ENCODE results near the gene SRR. TPM values are rescaled to one million over a fixed set of nuclear protein-coding genes. Genes with fewer than 3 reads are reported as not detected.
"Not testable (repeated sequence)": the region's sequence is repeated elsewhere in the genome, so short reads cannot be mapped to it uniquely, and the experiment has no call there.

Gene SRR, protein sequence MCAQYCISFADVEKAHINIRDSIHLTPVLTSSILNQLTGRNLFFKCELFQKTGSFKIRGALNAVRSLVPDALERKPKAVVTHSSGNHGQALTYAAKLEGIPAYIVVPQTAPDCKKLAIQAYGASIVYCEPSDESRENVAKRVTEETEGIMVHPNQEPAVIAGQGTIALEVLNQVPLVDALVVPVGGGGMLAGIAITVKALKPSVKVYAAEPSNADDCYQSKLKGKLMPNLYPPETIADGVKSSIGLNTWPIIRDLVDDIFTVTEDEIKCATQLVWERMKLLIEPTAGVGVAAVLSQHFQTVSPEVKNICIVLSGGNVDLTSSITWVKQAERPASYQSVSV
- total RNA-seq (1 to 10 TPM; 5.1 to 9.9 (median 5.3) TPM), polyA plus RNA-seq (1 to 10 TPM; 2.0 to 3.8 TPM)

GRCh38 chr17:2303204-2304188, at the start of gene SRR, which contains the start of gene SMG6:
SRR (plus strand) TSS chr17:2303950; CDS start chr17:2315561, 11,611 bp downstream.
SMG6 (minus strand) TSS chr17:2303785; CDS start chr17:2303720, 65 bp downstream.
- no peaks in the 10 kb centered on the region for H3K9me3 ChIP-seq
- 0 to 1% methylated on average over 63 to 108 of the region's 108 CpGs for WGBS, 2 donors
- no peaks in the 10 kb centered on the region for H3K36me3 ChIP-seq
- TF ChIP-seq CTCF (IDR thresholded peaks at IDR 0.05), result no peak
- H3K27ac ChIP-seq, result peak within 1 kb of the TSS; percentile 65 to 89 (median 84)
- no peaks in the 10 kb centered on the region for H3K27me3 ChIP-seq
- peak; percentile 93 to 97 (median 95) for ATAC-seq
- intact Hi-C loops (cut with DNase I), result no loop called here
- H3K4me1 ChIP-seq, result peaks cover 0 to 10% (median 8%) of the 10 kb centered on the region in 3 donors
- H3K4me3 ChIP-seq, result peak within 1 kb of the TSS; percentile 71 to 99 (median 88)
- no peak for FAIRE-seq
- DNase-seq, result peak; percentile 90 to 97 (median 94)

- ATAC-seq; H3K9me3 ChIP-seq; DNase-seq; H3K4me3 ChIP-seq; H3K4me1 ChIP-seq; H3K27ac ChIP-seq; intact Hi-C loops (cut with DNase I); H3K27me3 ChIP-seq; H3K36me3 ChIP-seq; FAIRE-seq: not testable (repeated sequence)
- 96 to 97% methylated on average over 8 of the region's 8 CpGs for WGBS, 2 donors
Measured at GRCh38 chr17:2258830-2259229, 44.9 kb upstream of the SRR start.

DNA sequence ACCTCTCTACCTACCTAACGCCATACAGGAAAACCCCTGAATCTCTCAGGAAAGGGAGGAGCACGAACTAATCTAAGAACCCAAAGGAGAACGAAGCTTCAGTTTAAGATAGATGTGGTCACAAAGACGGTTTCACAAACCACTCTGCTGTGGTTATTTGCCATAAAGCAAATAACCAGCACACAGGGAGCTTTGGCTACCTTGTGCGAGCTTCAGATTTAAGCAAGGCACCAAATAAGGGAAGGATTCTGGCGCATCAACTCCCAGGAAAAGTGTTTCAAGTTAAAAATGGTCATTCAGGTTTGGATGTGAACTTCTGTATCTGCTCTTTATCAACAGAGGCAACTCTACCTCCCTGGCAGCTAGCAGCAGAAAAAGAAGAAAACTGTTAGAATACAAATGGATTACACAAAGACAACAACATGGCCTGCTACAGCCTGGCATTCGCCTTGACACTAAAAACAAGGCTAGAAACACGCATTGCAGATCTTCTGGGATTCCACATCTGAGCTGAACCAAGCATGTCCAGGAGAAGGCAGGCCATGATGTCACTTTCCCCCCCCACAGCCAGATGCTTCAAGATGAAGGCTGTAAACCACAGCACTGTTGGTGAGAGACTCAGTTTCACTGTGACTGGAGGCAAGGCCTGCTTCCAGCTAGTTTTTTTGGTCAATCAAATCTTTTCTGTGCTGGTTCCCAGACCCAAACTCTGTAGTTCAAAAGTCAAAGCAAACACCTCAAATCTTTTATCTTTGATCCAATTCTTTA, 43.8 kb upstream of the SRR start:
- TF ChIP-seq CTCF (IDR thresholded peaks at IDR 0.05), result no peak
- intact Hi-C loops (cut with DNase I), result no loop called here
- FAIRE-seq (no peak), ATAC-seq (no peak), DNase-seq (no peak)
- H3K27ac ChIP-seq, result no peak overlapping the region
- peaks cover 0 to 4% (median 4%) of the 10 kb centered on the region in 3 donors for H3K36me3 ChIP-seq
- 85 to 86% methylated on average over 8 of the region's 8 CpGs for WGBS, 2 donors
- H3K27me3 ChIP-seq, result no peaks in the 10 kb centered on the region
- no peak overlapping the region for H3K4me3 ChIP-seq
- no peaks in the 10 kb centered on the region for H3K9me3 ChIP-seq
- H3K4me1 ChIP-seq, result no peaks in the 10 kb centered on the region

GRCh38 chr17:2262135-2262587, 41.6 kb upstream of the SRR start:
- no peak overlapping the region for H3K27ac ChIP-seq
- no peak for TF ChIP-seq CTCF (IDR thresholded peaks at IDR 0.05)
- no peaks in the 10 kb centered on the region for H3K27me3 ChIP-seq
- no peak overlapping the region for H3K4me3 ChIP-seq
- H3K9me3 ChIP-seq, result no peaks in the 10 kb centered on the region
- H3K4me1 ChIP-seq, result no peaks in the 10 kb centered on the region
- FAIRE-seq, result no peak
- no peak for DNase-seq
- peak in 3 of 4 donors; percentile 15 to 42 (median 35) for ATAC-seq
- peaks cover 0 to 4% (median 4%) of the 10 kb centered on the region in 3 donors for H3K36me3 ChIP-seq
- intact Hi-C loops (cut with DNase I), result no loop called here
- WGBS, 2 donors, result 84 to 89% methylated on average over 2 of the region's 2 CpGs

All from pancreas (tissue), 10 donors.